Caco-2 (cell line): ENCODE results near the gene CNTNAP4. TPM values are rescaled to one million over a fixed set of nuclear protein-coding genes. Genes with fewer than 3 reads are reported as not detected.

Experiments used
- BruUV-seq: library from RNA; stranded (reverse); fragments of 400-500 nt; replicated peaks from 2 replicates; lab custom pipeline; 2021; lab: Mats Ljungman, UMichigan
- CTCF ChIA-PET: fragments of 300-600 bp; sonication (Branson Sonifier 250); formaldehyde crosslinking; loops from one replicate; lab custom pipeline; 2022; ENCODE audit warnings: antibody characterized with exemption; lab: Charles Lee
- POLR2A ChIA-PET: fragments of 300-600 bp; sonication (Branson Sonifier 250); formaldehyde crosslinking; loops from one replicate; lab custom pipeline; 2022; ENCODE audit warnings: antibody characterized with exemption; lab: Charles Lee
- DNase-seq, 2 experiments: peaks; one replicate each; pipeline versions ENCODE4 v3.0.0 to v3.0.0-alpha.2; 2020 to 2022
- H3K27me3 ChIP-seq: replicated peaks from 2 replicates; pipeline ENCODE4 v1.6.0; 2011; ENCODE audit warnings: low read length; ENCODE audit not compliant: control insufficient read depth, insufficient read depth
- H3K36me3 ChIP-seq: 2 replicates; pipeline ENCODE4 v1.5.1; 2011; ENCODE audit warnings: low read length; ENCODE audit not compliant: control insufficient read depth, insufficient read depth
- H3K4me1 ChIP-seq: fragments of 250-450 bp; sonication (Bioruptor Pico); 2 replicates; pipeline ENCODE4 v1.5.1; 2020; ENCODE audit warnings: mild to moderate bottlenecking
- H3K4me3 ChIP-seq: 2 replicates; pipeline ENCODE4 v1.5.1; 2011; ENCODE audit warnings: low read depth, mild to moderate bottlenecking, control low read depth, low read length
- H3K9me3 ChIP-seq: fragments of 250-450 bp; sonication (Bioruptor Pico); 2 replicates; pipeline ENCODE4 v1.5.1; 2020; ENCODE audit warnings: mild to moderate bottlenecking, moderate library complexity
- H3K27ac Mint-ChIP-seq: one replicate; pipeline ENCODE4 v1.8.0; 2022; ENCODE audit warnings: mixed read lengths; ENCODE audit not compliant: unreplicated experiment
- H3K27me3 Mint-ChIP-seq: one replicate; pipeline ENCODE4 v1.8.0; 2022; ENCODE audit warnings: mixed read lengths; ENCODE audit not compliant: insufficient read depth, unreplicated experiment
- H3K36me3 Mint-ChIP-seq: one replicate; pipeline ENCODE4 v1.8.0; 2022; ENCODE audit warnings: mild to moderate bottlenecking, mixed read lengths; ENCODE audit not compliant: insufficient read depth, unreplicated experiment
- H3K4me1 Mint-ChIP-seq: one replicate; pipeline ENCODE4 v1.8.0; 2022; ENCODE audit warnings: low read depth, mixed read lengths; ENCODE audit not compliant: unreplicated experiment
- H3K4me3 Mint-ChIP-seq: one replicate; pipeline ENCODE4 v1.8.0; 2022; ENCODE audit warnings: mild to moderate bottlenecking, moderate library complexity, mixed read lengths; ENCODE audit not compliant: unreplicated experiment
- H3K9me3 Mint-ChIP-seq: one replicate; pipeline ENCODE4 v1.8.0; 2022; ENCODE audit warnings: mixed read lengths; ENCODE audit not compliant: unreplicated experiment
- intact Hi-C: fragments of 100-400 bp; cut with micrococcal nuclease; formaldehyde crosslinking; loops from one replicate; pipeline ENCODE4 v1.10.0; 2022; ENCODE audit not compliant: unreplicated experiment
- total RNA-seq: library from RNA; stranded (reverse); gene quantifications from 2 replicates; pipeline ENCODE4 v1.2.3, GENCODE V29; 2022
- TF ChIP-seq, protein P1 (sequence below), 2 experiments: fragments of 200-600 bp in 1 of 2; IDR thresholded peaks; 1 replicate in 1 of 2; 2 replicates in 1 of 2; pipeline versions ENCODE4 v1.5.1 to v1.8.0; 2011 to 2022; ENCODE audit warnings: antibody characterized with exemption in 1 of 2, control low read depth in 1 of 2, inconsistent platforms in 1 of 2, low read depth in 1 of 2, low read length in 1 of 2, mild to moderate bottlenecking in 1 of 2, moderate library complexity in 1 of 2; ENCODE audit not compliant: insufficient read depth in 1 of 2, severe bottlenecking in 1 of 2, unreplicated experiment in 1 of 2

Gene CNTNAP4
- total RNA-seq, 1 experiment from 2014 or later = not detected

DNA sequence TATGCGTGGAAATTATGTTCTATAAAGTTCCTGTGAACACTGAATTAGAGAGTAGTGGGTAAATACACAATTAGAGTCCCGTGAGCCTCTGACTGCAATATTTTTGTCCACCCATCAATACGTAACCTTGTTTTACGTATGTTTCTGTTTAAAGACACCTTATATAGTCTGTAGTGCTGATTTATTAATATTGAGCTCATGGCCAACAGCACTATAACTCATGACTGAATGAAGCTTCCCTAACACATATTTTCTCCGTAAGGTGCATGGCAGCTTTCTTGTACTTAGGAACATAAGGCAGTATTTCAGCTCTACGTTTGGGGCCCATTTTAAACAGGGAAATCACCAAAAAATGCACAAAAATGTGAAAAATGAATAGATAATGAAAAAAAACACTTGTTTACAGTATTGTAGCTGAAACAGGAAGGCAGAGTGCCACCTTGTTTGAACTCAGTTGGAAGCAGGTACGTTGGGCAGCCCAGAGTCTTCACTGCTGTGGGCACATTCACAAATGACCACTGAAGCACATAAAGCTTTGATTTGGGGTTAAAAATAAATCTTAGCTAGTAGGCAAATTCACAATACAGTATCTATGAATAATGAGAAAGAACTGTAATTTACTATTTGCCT is 108.5 kb downstream of the CNTNAP4 start:
- H3K4me3 Mint-ChIP-seq = no peak overlapping the region
- H3K4me1 ChIP-seq = no peaks in the 10 kb centered on the region
- DNase-seq = no peak
- intact Hi-C loops = no loop called here
- ChIA-PET CTCF (no interaction called here), POLR2A (no interaction called here)
- no peak overlapping the region for H3K27ac Mint-ChIP-seq
- no peaks in the 10 kb centered on the region for H3K27me3 ChIP-seq
- H3K9me3 ChIP-seq = no peaks in the 10 kb centered on the region
- H3K36me3 ChIP-seq = no peaks in the 10 kb centered on the region
- no peaks in the 10 kb centered on the region for H3K27me3 Mint-ChIP-seq
- no peaks in the 10 kb centered on the region for H3K36me3 Mint-ChIP-seq
- BruUV-seq = no TSS peak
- H3K4me3 ChIP-seq = no peak overlapping the region
- no peaks in the 10 kb centered on the region for H3K9me3 Mint-ChIP-seq
- TF ChIP-seq, protein P1, sequence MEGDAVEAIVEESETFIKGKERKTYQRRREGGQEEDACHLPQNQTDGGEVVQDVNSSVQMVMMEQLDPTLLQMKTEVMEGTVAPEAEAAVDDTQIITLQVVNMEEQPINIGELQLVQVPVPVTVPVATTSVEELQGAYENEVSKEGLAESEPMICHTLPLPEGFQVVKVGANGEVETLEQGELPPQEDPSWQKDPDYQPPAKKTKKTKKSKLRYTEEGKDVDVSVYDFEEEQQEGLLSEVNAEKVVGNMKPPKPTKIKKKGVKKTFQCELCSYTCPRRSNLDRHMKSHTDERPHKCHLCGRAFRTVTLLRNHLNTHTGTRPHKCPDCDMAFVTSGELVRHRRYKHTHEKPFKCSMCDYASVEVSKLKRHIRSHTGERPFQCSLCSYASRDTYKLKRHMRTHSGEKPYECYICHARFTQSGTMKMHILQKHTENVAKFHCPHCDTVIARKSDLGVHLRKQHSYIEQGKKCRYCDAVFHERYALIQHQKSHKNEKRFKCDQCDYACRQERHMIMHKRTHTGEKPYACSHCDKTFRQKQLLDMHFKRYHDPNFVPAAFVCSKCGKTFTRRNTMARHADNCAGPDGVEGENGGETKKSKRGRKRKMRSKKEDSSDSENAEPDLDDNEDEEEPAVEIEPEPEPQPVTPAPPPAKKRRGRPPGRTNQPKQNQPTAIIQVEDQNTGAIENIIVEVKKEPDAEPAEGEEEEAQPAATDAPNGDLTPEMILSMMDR (IDR thresholded peaks at IDR 0.05; ENCODE audit: insufficient read depth in 1 of 2, low read depth in 1 of 2, low read length in 1 of 2, severe bottlenecking in 1 of 2, unreplicated experiment in 1 of 2) = no peak
- no peaks in the 10 kb centered on the region for H3K4me1 Mint-ChIP-seq

DNA sequence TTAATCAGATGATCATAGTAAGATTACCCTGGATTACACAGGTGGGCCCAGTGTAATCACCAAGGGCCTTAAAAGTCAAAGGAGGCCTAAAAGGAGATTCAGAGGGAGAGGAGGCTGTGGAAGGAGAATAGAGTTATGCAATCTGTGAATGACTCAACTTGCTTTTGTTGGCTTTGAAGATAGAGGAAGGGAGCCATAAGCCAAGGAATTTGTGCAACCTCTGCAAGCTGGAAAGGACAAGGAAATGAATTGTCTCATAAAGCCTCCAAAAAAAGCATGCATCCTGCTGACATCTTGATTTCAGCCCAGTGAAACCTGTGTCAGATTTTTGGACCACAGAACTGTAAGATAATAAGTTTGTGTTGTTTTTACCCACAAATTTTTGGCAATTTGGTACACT is 109.6 kb downstream of the CNTNAP4 start:
- Histone ChIP-seq H3K27me3 (no peaks in the 10 kb centered on the region), H3K9me3 (no peaks in the 10 kb centered on the region), H3K4me1 (no peaks in the 10 kb centered on the region), H3K36me3 (no peaks in the 10 kb centered on the region), H3K4me3 (no peak overlapping the region)
- H3K4me1 Mint-ChIP-seq = no peaks in the 10 kb centered on the region
- no TSS peak for BruUV-seq
- H3K9me3 Mint-ChIP-seq = no peaks in the 10 kb centered on the region
- H3K27ac Mint-ChIP-seq = no peak overlapping the region
- no peak for DNase-seq
- CTCF ChIA-PET = no interaction called here
- no peaks in the 10 kb centered on the region for H3K36me3 Mint-ChIP-seq
- H3K4me3 Mint-ChIP-seq = no peak overlapping the region
- intact Hi-C loops = no loop called here
- POLR2A ChIA-PET = no interaction called here
- H3K27me3 Mint-ChIP-seq = no peaks in the 10 kb centered on the region
- TF ChIP-seq, protein P1 (IDR thresholded peaks at IDR 0.05; ENCODE audit: insufficient read depth in 1 of 2, low read depth in 1 of 2, low read length in 1 of 2, severe bottlenecking in 1 of 2, unreplicated experiment in 1 of 2) = no peak

DNA sequence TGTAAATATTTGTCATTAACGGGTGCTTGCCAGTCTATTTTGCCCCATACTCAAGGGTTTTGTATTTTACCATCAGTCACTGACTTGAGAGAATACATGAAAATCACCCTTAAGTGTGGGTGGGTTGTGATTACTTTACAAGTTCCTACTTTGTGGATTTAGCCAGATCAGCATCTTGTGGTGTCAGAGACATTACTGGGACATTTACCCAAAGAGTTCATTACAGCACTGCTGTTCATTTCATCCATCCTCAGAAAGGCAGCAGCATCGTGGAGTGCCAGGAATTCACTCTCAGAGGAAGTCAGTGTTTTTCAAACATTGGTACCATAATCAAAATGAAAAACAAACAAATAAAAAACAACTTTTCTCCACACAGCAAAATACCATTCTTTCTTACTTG is 110.8 kb downstream of the CNTNAP4 start:
- Histone ChIP-seq H3K27me3 (no peaks in the 10 kb centered on the region), H3K9me3 (no peaks in the 10 kb centered on the region), H3K4me1 (no peaks in the 10 kb centered on the region), H3K4me3 (no peak overlapping the region), H3K36me3 (no peaks in the 10 kb centered on the region)
- no peak overlapping the region for H3K4me3 Mint-ChIP-seq
- TF ChIP-seq, protein P1 (IDR thresholded peaks at IDR 0.05; ENCODE audit: insufficient read depth in 1 of 2, low read depth in 1 of 2, low read length in 1 of 2, severe bottlenecking in 1 of 2, unreplicated experiment in 1 of 2) = no peak
- no peak overlapping the region for H3K27ac Mint-ChIP-seq
- no peak for DNase-seq
- CTCF ChIA-PET = no interaction called here
- H3K4me1 Mint-ChIP-seq = no peaks in the 10 kb centered on the region
- H3K27me3 Mint-ChIP-seq = no peaks in the 10 kb centered on the region
- no peaks in the 10 kb centered on the region for H3K36me3 Mint-ChIP-seq
- intact Hi-C loops = no loop called here
- H3K9me3 Mint-ChIP-seq = no peaks in the 10 kb centered on the region
- no TSS peak for BruUV-seq
- POLR2A ChIA-PET = no interaction called here
